Measurements from ENCODE around the gene GBP7.

DNA sequence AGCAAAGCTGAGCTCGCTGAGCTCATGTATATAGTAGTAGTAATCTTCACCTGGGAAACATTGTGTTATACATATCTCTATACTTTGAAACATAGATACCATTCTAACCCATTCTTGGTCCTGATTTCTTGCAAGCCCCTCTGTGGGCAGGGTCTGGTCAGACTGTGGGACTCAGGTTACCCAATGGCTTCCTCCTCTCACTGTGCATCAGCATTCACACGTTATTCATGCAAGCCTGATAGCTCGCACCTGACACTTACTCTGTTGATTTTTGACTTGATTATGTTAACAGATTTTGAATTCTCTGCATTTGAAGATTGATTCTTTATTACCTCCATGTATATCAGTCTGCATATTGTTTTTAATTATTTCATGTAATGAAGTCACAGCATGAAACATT lies 1.3 kb downstream of the GBP7 start:
- TF ChIP-seq CTCF (conservative IDR thresholded peaks at IDR 0.05; ENCODE audit: low read length) (no peak), EZH2phosphoT487 (IDR thresholded peaks at IDR 0.05; ENCODE audit: borderline replicate concordance) (no peak)

All from Loucy (cell line).